PFSK-1 (cell line): ENCODE measurements around the gene NRXN3.

Source experiments
- POLR2AphosphoS5 ChIP-seq: IDR thresholded peaks from 2 replicates; pipeline ENCODE4 v1.6.1; 2012; ENCODE audit warnings: low read depth, mild to moderate bottlenecking, control low read depth, low read length, moderate library complexity
- TAF1 ChIP-seq: IDR thresholded peaks from 2 replicates; pipeline ENCODE4 v1.6.1; 2012; ENCODE audit warnings: low read length, control low read depth, borderline replicate concordance; ENCODE audit not compliant: insufficient read depth
- TF ChIP-seq, protein P1 (sequence below), 2 experiments: IDR thresholded peaks; 2 replicates each; pipeline versions ENCODE4 v1.6.1 to v1.8.0; 2011 to 2012; ENCODE audit warnings: low read depth in 2 of 2, low read length in 2 of 2, control low read depth in 1 of 2, inconsistent platforms in 1 of 2, mild to moderate bottlenecking in 1 of 2, moderate library complexity in 1 of 2; ENCODE audit not compliant: insufficient read depth in 1 of 2

DNA sequence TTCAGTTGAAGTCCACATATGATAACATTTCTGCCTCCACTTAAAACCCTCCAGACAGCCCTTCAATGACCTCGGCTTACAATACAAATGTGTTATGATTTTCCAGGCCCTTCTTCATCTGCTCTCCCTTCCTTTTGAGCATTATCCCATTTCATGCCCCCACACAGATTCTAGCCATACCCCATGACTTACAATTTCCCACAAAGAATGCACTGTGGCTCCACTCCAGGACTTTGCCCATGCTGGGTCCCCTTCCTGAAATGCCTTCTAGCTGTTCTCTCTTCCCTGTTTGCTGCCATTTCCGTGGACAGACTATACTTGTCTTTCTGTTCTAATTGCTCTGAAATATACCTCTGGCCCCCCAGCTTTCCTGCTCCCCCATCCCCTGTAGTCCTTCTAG is 1078.0 kb downstream of the NRXN3 start:
- TF ChIP-seq POLR2AphosphoS5 (no peak), TAF1 (no peak)
- TF ChIP-seq, protein P1, sequence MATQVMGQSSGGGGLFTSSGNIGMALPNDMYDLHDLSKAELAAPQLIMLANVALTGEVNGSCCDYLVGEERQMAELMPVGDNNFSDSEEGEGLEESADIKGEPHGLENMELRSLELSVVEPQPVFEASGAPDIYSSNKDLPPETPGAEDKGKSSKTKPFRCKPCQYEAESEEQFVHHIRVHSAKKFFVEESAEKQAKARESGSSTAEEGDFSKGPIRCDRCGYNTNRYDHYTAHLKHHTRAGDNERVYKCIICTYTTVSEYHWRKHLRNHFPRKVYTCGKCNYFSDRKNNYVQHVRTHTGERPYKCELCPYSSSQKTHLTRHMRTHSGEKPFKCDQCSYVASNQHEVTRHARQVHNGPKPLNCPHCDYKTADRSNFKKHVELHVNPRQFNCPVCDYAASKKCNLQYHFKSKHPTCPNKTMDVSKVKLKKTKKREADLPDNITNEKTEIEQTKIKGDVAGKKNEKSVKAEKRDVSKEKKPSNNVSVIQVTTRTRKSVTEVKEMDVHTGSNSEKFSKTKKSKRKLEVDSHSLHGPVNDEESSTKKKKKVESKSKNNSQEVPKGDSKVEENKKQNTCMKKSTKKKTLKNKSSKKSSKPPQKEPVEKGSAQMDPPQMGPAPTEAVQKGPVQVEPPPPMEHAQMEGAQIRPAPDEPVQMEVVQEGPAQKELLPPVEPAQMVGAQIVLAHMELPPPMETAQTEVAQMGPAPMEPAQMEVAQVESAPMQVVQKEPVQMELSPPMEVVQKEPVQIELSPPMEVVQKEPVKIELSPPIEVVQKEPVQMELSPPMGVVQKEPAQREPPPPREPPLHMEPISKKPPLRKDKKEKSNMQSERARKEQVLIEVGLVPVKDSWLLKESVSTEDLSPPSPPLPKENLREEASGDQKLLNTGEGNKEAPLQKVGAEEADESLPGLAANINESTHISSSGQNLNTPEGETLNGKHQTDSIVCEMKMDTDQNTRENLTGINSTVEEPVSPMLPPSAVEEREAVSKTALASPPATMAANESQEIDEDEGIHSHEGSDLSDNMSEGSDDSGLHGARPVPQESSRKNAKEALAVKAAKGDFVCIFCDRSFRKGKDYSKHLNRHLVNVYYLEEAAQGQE (IDR thresholded peaks at IDR 0.05; ENCODE audit: insufficient read depth in 1 of 2, low read depth in 2 of 2, low read length in 2 of 2), result no peak
